Stimulated activated CD4-positive, alpha-beta T cell treated with anti-CD3 and anti-CD28 coated beads, Interleukin-4, amount 100 ng/mL, for 4 hours (primary cell): Measurements from ENCODE around the gene C20orf144.

Experiments
- DNase-seq, 2 experiments: peaks; one replicate each; pipeline ENCODE4 v3.0.0-alpha.2; 2020

C20orf144 gene

GRCh38 chr20:33677991-33678702, 16.0 kb downstream of the C20orf144 start:
- DNase-seq: no peak

DNA sequence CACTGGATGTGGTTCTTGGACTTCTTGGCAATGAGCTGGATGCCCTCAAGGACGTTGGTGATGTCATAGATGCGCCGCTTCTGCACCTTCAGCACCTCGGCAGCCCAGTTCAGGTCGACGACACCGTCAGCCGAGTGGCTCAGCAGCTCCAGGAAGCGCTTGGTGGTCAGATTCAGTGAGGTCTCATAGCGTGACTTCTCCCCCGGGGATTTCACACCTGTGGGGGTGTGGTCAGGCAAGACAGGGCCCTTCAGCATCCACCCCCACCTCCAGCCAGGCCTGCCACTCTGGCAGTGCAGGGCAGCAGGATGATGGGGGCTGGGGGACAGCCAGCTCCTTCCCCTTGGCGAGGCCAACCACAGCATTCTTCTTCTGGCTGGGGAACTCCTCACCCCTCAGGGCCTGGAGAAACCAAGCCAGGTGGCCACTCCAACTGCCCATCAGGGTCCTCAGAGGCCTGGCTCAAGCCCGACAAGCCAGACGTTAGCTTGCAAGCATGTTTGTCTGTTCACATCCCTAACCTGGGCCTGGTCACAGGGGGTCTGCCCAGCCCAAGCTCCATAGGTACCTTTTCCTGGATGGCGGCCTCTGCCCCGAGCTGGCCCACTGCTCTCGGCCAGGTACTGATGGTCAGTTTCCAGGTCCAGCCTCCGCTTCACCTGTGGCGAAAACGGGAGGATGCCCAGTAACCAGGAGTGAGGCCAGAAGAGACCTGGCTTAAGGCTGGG, 17.8 kb downstream of the C20orf144 start:
- DNase-seq: no peak

DNA sequence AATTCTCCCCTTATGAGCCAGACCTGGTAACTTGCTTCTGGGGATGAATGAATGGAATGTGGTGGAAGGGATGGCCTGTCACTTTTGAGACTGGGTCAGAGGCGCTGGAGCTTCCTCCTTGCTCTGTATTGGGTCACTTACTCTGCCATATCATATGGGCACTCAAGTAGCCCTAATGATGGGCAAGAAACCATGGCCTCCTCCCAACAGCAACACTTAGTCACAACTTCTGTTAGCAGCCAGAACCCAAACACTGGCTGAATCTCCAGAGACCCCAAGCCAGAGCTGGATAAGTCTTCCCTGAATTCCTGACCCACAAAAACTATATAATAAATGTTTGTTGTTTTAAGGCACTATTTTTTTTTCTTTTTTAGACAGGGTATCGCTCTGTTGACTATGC, 18.6 kb downstream of the C20orf144 start:
- DNase-seq: no peak

DNA sequence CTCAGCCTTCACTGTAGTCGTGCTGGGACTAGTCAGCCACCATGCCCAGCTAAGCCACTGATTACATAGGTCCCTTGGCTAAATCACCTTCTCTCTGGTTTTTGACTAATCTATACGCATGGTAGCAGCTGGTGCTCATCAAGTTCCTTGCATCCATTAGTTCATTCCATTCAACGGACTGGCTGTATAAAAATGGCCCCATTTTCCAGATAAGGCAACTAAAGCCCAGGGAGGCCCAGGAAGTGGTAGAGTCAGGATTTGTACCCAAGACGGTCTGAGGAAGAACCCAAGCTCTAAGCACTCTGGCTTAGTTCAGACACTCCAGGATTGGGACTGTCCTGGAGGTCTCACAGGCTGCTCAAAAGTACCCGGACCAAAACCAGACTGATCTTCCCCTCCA, 19.2 kb downstream of the C20orf144 start:
- no peak for DNase-seq

- DNase-seq: no peak
Observed at GRCh38 chr20:33681728-33682353, 19.7 kb downstream of the C20orf144 start.

- DNase-seq: no peak
Observed at GRCh38 chr20:33684533-33685327, 22.6 kb downstream of the C20orf144 start.

- DNase-seq: peak; percentile 17 to 68
Observed at GRCh38 chr20:33685328-33686099, 23.4 kb downstream of the C20orf144 start.

GRCh38 chr20:33686100-33686983, 24.2 kb downstream of the C20orf144 start, which contains the start of gene E2F1:
TSS of gene E2F1 (minus strand) at chr20:33686385. CDS start at chr20:33686264, 121 bp downstream.
- DNase-seq: peak; percentile 91 to 97

- no peak for DNase-seq
Observed at GRCh38 chr20:33686984-33687366, 24.8 kb downstream of the C20orf144 start.

GRCh38 chr20:33687370-33687915, 25.3 kb downstream of the C20orf144 start:
- DNase-seq: no peak

DNA sequence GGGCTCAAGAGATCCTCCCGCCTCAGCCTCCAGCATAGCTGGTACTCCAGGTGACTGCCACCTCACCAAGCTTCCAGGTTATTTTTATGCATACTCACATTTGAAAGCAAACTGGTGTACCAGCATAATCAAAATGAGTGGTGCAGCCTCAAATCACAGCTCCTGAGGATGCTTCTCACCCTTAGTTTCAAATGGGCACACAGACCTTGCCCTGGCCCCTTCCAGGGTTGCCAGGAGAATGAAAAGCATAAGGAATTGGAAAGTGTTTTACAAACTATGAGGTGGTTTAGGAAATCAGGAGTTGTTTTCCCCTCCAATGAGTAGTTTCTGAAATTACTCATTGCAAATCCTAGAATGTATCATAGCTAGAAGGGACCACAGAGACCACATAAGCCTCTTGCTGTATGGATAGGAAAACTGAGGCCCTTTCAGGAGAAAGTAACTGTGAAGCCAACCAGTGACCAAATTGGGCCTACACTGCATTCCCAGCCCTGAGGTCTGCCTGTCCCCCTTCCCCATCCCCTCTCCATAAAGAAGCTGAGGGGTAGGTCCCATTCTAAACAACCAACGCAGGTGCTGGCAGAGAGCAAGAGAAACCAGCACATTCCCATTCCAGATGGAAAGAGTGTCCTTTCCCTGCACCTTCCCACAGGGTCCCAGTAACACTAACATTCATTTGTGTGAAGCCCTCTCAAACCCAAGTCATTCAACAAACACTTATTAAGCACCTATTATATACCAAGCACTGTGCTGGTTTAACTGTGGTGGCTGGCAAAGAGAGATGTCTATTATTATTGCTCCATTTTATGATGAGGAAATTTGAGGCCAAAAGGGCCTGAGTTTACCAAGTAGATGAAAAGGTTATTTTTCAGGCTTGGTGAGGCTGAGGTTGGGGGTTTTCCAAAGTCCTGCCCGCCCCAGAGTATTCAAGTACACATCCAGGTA, 26.1 kb downstream of the C20orf144 start:
- no peak for DNase-seq

GRCh38 chr20:33688938-33689424, 26.9 kb downstream of the C20orf144 start:
- no peak for DNase-seq

DNA sequence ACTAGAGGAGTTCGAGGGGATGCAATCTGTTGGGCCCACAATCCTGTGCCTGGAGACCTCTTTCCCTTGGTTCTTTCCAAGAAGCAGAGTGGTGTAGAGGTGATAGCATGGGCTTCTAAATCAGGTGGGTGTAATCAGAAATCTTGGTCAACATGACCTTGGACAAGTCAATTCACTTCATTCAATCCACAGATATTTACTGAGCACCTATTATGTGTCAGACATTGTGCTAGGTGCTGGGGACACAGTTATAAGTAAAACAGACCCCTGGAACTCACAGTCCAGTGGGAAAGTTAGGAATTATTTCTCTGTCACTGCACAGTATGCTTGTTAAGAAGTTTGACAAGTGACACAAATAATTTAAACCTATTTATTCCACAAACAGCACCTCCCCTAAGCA, 27.4 kb downstream of the C20orf144 start:
- DNase-seq: no peak

GRCh38 chr20:33689973-33690372, 27.8 kb downstream of the C20orf144 start:
- DNase-seq: peak in 1 of 2 experiments; percentile 40

DNA sequence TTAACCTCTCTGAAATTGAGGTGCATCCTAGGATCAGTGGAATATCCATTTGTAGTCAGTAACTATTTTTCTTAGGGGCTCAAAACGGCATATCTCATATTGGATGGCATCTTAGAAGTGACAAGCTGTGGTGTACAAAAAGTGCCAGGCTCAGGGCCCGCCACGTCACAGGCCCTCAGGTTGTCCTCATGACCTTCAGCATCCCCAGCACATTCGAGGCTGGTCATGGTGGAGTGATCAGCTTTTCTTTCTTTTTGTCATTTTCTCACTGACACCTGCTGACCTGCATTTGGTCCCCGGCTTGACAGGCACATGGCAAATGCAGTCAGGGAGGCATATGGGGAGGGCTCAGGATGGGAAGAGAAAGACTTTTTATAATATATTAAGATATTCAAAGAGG, 31.2 kb downstream of the C20orf144 start:
- no peak for DNase-seq

GRCh38 chr20:33693741-33694638, 31.9 kb downstream of the C20orf144 start:
- DNase-seq: no peak

- DNase-seq: no peak
Observed at GRCh38 chr20:33694639-33695012, 32.5 kb downstream of the C20orf144 start.

DNA sequence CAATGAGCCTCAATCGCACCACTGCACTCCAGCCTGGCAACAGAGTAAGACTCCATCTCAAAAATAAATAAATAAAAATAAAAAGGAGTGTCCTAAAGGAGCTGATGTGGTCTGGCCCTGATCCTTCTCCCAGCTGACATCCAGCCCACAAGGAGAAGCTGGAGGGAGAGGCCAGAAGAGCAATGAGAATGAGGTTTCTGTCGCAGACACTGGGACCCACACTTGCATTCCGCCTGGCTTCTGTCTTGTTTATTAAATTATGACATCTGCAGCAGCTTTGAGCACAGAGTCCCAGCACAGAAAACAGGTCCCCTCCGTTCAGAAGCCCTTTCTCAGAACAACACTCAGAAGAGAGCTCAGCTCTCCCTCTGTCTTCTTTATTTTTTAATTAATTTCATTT, 34.3 kb downstream of the C20orf144 start:
- DNase-seq: no peak
